Putamen (tissue), 1 donor: ENCODE data around the gene STARD13.

Experiments
- DNase-seq: peaks from one replicate; pipeline ENCODE4 v3.0.0-alpha.2; 2016; ENCODE audit warnings: low spot score

STARD13 gene

GRCh38 chr13:33083054-33083453 is 202.5 kb downstream of the STARD13 start:
- no peak for DNase-seq

DNA sequence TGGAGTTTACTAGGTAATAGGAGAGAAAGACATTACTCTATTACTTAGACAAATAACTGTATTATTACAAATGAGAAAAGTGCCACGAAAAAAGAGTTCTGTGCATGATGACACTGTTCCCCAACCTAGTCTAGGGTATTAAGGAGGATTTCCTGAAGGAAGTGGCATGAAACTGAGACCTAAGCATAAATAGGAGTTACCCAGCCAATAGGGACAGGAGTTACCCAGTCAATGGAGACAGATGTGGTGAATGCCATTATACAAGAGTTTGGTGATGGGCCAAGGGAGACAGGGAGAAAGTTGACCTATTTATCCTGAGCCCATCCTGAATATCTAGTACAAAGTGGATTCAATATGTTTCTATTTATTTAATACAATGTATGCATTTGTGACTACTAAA is 203.9 kb downstream of the STARD13 start:
- no peak for DNase-seq

GRCh38 chr13:33080972-33081590 is 204.5 kb downstream of the STARD13 start:
- no peak for DNase-seq

DNA sequence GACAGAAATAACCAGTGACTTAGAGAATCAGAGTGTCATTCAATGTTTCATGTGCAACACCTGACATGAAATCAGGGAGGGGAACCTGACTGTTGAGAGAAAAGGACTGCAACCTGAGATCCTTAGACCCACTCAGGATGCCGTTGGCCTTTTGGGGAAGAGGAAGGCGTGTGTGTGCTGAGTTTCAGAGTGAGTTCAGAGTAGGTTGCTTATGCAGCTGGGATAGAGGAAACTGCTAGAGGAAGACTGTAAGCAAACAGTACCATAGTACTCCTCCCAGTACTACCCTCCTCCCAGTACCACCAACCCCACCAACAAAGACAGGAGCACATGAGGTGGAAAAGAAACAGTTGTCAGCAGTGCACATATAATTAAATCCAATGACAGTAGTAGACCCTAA is 205.6 kb downstream of the STARD13 start:
- DNase-seq, result no peak

DNA sequence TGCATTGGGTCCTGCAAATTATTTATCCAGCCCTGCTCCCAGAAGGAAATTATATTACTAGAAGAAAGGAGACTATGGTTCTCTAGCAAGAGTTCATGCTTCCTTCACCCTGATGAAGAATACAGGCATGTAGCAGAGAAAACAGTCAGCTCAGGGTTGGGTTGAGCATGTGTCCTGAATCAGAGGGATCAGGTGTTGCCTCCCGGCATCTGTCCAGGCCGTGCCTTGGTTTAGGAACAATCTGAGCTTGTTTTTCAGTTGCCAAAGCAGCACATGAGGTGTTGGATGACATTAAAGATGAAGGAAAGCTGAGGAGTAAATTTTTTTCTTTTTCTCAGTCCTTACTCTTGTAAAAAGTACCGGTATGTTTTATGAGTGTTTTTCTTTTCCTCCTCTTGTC is 207.3 kb downstream of the STARD13 start:
- DNase-seq, result no peak

- peak; percentile 18 for DNase-seq
These were observed 209.3 kb downstream of the STARD13 start for GRCh38 chr13:33076001-33076992.

GRCh38 chr13:33073338-33073737 is 212.2 kb downstream of the STARD13 start:
- no peak for DNase-seq

DNA sequence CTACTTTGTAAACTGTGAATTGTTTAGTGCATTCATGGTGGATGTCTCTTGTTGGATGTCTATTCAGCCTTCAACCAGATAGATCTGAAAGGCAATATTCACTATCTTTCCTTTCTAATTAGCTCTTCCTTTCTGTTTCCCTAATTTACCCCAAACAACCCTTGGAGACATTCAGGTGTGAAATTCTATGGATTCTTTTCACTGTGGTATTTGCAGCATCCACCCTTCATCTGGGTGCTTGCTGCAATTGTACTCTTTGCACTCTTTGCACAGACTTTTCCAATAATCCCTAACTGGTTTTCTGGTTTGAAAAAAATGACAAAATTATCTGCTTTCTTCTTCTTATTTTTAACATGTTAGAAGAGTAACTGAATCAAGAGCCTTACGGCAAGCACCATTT is 212.8 kb downstream of the STARD13 start:
- DNase-seq, result no peak

DNA sequence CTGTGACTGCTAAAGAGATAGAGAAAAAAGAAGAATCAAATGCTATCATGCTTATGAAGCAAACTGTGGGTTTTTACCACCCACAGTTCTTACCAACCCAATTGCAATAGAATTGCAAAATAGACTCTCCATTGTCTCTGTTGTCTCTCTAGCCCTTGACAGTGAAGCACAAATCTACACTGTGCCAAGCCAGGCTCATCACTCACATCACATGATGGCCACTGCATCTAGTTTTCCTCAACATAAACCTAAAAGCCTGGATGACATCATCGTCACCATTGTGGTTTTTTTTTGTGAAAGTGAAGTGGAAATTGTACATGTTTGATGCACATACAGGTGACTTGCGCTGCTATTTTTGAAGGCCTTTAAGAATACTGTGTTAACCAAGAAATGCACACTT is 213.3 kb downstream of the STARD13 start:
- DNase-seq, result peak; percentile 69

GRCh38 chr13:33070713-33071112 is 214.8 kb downstream of the STARD13 start:
- no peak for DNase-seq

- no peak for DNase-seq
These were observed 216.2 kb downstream of the STARD13 start for GRCh38 chr13:33069365-33069764.

DNA sequence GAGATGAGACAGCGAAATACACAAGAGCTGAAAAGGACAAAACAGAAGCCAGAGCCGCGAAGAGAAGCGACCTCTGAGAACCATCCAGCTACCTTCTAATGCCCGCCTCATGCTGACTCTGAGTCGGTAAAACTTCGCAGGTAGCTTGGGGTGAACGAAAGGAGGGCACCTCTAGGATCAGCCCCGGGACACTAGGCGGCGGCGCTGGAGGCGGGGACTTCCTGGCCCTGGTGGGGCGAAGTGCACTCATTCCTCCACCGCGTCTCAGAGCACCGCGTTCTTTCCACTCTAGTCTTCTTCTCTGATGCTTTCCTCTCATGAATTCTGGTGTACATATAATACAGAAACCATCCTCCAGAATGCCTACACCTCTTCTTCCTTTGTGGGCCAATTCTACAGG is 219.2 kb downstream of the STARD13 start:
- DNase-seq, result no peak

DNA sequence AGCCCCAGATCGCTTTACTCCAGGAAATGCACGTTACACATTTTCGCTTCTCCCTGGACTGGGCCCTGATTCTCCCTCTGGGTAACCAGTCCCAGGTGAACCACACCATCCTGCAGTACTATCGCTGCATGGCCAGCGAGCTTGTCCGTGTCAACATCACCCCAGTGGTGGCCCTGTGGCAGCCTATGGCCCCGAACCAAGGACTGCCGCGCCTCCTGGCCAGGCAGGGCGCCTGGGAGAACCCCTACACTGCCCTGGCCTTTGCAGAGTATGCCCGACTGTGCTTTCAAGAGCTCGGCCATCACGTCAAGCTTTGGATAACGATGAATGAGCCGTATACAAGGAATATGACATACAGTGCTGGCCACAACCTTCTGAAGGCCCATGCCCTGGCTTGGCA is 224.7 kb downstream of the STARD13 start:
- no peak for DNase-seq

GRCh38 chr13:33058776-33059327 is 226.7 kb downstream of the STARD13 start:
- DNase-seq, result no peak

DNA sequence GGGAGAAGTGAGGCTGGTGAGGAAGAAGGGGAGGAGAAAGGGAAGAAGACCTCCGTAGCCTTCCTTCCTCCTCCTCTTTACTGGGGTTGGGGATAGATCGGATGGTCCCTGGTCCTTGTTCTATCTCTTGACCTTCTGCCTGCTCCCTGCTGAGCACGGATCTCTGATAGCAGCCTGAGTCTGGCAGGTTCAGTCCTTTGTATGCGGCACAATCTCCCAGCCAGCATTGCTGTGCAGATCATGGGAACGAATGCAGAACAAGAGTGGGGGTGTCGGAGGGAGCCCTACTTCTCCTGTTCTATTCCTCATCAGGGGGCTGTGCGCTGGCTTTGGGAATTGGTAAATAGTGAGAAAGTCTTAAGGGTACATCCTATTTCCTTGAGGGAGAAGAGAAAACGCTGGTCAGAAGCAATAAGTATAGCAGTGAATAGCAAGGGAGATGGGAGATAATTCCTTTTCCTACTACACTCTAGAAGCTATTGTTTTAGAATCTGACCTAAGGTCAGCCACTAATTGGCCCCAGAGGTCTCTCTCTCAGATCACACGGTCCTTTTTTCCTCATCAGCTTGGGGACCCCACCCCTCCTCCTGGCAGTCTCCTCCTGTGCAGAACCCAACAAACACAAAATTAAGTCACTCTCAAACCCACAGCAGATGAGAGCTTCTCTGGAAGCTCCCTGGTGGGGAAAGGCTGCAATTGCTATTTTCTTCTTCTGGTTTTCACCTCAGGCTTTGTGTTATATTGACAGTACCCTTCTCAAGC is 228.4 kb downstream of the STARD13 start:
- DNase-seq, result no peak

DNA sequence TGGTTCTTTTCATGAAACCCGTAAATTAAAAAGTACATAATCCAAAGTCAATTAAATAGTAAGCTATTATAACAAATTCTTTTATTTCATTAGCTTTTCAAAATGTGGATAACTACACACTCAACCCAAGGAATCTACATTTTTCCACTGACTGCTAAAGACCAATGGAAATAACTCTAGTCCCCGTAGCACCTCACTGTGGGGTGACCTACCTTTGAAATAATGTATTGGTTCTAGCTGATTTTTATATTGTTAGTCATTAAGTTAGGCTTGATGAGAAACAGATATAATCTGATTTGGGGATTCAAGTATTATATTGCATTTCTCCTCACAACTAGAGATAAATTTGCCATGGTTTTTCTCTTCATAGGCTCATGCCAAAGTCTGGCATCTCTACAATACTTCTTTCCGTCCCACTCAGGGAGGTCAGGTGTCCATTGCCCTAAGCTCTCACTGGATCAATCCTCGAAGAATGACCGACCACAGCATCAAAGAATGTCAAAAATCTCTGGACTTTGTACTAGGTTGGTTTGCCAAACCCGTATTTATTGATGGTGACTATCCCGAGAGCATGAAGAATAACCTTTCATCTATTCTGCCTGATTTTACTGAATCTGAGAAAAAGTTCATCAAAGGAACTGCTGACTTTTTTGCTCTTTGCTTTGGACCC is 232.0 kb downstream of the STARD13 start:
- DNase-seq, result no peak
